NCI-H460 (cell line): ENCODE results near the gene HMGB2. TPM values are rescaled to one million over a fixed set of nuclear protein-coding genes. Genes with fewer than 3 reads are reported as not detected.
A peak's percentile ranks its signal among the peaks of the same experiment; 100 is the strongest.

Experiments
- DNase-seq: peaks from one replicate; pipeline ENCODE4 v3.0.0-alpha.2; 2016; ENCODE audit warnings: low read depth; ENCODE audit errors: extremely low read depth
- total RNA-seq: library from RNA; depleted of rRNA; stranded (reverse); fragments of >200 nt; shearing (Covaris generic); gene quantifications from 2 replicates; pipeline ENCODE4 v1.2.3, GENCODE V29; 2014; rRNA removed

HMGB2 gene
- total RNA-seq, 1 experiment from 2014 or later: 112 TPM

GRCh38 chr4:173288698-173289352 lies 45.3 kb downstream of the HMGB2 start:
- DNase-seq: no peak

DNA sequence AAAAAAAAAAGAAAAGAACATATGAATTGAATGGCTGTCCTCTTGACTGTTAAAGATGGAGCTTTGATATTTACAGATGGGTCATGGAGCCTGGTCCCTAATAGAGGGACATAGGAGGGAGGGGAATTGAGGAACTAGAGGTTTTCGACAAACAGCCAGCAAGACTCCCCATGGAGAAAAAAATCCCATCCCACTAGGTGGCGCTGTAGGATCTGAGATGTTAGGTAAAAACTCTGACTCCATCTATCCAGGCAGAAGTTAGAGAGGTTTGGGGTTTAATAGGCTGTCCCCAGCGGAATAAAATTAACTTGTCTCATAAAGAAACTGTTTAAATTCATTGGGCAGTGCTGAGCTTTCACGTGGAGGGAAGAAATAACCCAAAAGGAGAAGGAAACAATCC lies 45.9 kb downstream of the HMGB2 start:
- peak; percentile 29 for DNase-seq

GRCh38 chr4:173287486-173287885 lies 46.7 kb downstream of the HMGB2 start:
- DNase-seq: no peak

DNA sequence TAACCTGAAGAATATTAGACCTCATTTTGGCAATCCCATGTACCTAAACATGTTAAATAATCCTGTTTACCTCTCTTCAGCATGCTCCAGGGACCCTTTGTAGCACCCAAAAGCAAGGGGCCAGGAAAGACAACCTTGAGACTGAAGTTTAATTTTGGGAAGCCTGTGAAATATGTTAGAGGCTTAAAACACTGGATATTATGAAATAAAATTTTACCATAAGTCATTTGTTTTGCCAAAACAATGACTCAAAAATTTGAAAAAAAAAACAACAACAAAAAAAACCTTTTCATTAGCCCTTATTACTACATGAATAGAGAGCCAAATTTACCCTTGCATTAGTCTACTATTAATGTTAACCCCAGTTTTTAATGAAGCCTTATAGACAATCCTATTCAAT lies 49.7 kb downstream of the HMGB2 start:
- DNase-seq: no peak

- DNase-seq: no peak
These were observed 51.5 kb downstream of the HMGB2 start for GRCh38 chr4:173282626-173283025.

DNA sequence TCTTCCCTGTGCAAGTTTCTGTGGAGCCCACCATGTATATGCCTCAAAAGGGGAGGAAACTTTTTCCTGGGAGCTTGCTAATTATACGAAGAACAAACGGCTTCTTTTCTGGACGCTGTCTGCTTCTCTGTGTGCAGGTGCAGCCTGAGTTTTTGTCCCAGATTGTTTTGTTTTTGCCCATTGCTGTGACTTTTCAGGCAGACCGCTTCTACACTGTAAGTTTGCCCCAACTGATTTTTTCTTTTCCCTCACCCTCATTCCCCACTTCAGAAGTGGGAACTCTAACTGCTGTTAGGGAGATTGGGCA lies 51.9 kb downstream of the HMGB2 start:
- DNase-seq: no peak

GRCh38 chr4:173281406-173282255 lies 52.5 kb downstream of the HMGB2 start:
- no peak for DNase-seq

Other genes starting within 250 kb of the HMGB2 start
- gene GALNT7, start 165.5 kb downstream of the HMGB2 start, total RNA-seq: 20.6 and 21.6 TPM in 2 replicates
- 19.9 and 24.9 TPM in 2 replicates for gene SAP30, start 36.6 kb upstream of the HMGB2 start, total RNA-seq
- not detected in 2 replicates for gene SCRG1, start 64.8 kb upstream of the HMGB2 start, total RNA-seq
- not detected in 2 replicates for gene HAND2, start 195.9 kb upstream of the HMGB2 start, total RNA-seq